ENCODE data around the gene PADI2. TPM values are rescaled to one million over a fixed set of nuclear protein-coding genes. Genes with fewer than 3 reads are reported as not detected.

Gene PADI2
- total and polyA plus RNA-seq, 2 donors (not counting 1 experiment from before 2014, with no cell fraction given): 0.25 to 14.2 TPM

DNA sequence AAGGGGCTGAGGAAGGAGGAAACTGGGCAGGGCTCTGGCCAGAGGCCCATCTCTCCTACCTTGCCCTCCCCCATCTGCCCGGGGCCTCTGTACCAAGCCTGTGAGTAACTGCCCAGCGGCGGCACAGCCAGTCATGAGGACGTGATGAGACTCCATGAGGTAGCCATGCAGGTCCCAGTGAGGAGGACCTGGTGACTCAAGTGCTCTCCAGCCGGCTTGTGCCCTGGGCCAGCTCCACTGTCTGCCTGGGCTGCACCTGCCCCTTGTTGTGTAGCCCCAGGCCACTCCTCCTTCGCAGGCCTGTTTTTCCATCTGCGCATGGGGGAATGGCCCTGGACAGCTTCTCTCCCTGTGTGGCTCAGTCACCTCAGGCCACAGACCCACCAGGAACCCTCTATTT, 43.7 kb upstream of the PADI2 start:
- H3K4me1 Mint-ChIP-seq: no peaks in the 10 kb centered on the region
- Histone ChIP-seq H4K20me1 (ENCODE audit: control insufficient read depth, insufficient read depth, low read length, poor library complexity, severe bottlenecking) (no peaks in the 10 kb centered on the region), H3K79me2 (ENCODE audit: control insufficient read depth, insufficient read depth, low read length) (no peaks in the 10 kb centered on the region), H3K4me3 (ENCODE audit: control extremely low read depth in 1 of 5, extremely low read depth in 1 of 5, insufficient read depth in 1 of 5, low read depth in 2 of 5, low read length in 4 of 5) (no peak overlapping the region), H3K36me3 (replicated peaks in 1 of 2; ENCODE audit: control extremely low read depth in 1 of 2, control insufficient read depth in 1 of 2, extremely low read depth in 1 of 2, insufficient read depth in 2 of 2, low read length in 1 of 2) (no peaks in the 10 kb centered on the region), H3K27me3 (replicated peaks in 1 of 4; ENCODE audit: control extremely low read depth in 1 of 4, control insufficient read depth in 3 of 4, insufficient read depth in 4 of 4, low read length in 3 of 4) (no peaks in the 10 kb centered on the region), H3K4me2 (replicated peaks; ENCODE audit: low read depth, low read length, poor library complexity, severe bottlenecking) (no peak overlapping the region), H2AFZ (ENCODE audit: insufficient read depth, low read depth, low read length, poor library complexity, severe bottlenecking) (no peak overlapping the region), H3K9ac (ENCODE audit: low read length) (no peak overlapping the region), H3K27ac (ENCODE audit: low read length in 2 of 2) (no peak overlapping the region), H3K4me1 (ENCODE audit: control insufficient read depth in 2 of 2, insufficient read depth in 2 of 2, low read length in 2 of 2) (no peaks in the 10 kb centered on the region), H3K9me3 (ENCODE audit: control extremely low read depth in 1 of 3, control insufficient read depth in 2 of 3, insufficient read depth in 1 of 3, low read length in 2 of 3) (no peaks in the 10 kb centered on the region)
- ATAC-seq (ENCODE audit: low read depth): no peak
- H3K27ac Mint-ChIP-seq: no peak overlapping the region
- H3K4me3 Mint-ChIP-seq: no peak overlapping the region
- ChIA-PET CTCF (no interaction called here), POLR2A (no interaction called here)
- 94% methylated on average over 7 of the region's 7 CpGs for WGBS (ENCODE audit: insufficient coverage)
- no peak for TF ChIP-seq EZH2 (IDR thresholded peaks at IDR 0.05; ENCODE audit: borderline replicate concordance, insufficient read depth, low read depth, low read length, poor library complexity, severe bottlenecking)
- TF ChIP-seq, protein P1, sequence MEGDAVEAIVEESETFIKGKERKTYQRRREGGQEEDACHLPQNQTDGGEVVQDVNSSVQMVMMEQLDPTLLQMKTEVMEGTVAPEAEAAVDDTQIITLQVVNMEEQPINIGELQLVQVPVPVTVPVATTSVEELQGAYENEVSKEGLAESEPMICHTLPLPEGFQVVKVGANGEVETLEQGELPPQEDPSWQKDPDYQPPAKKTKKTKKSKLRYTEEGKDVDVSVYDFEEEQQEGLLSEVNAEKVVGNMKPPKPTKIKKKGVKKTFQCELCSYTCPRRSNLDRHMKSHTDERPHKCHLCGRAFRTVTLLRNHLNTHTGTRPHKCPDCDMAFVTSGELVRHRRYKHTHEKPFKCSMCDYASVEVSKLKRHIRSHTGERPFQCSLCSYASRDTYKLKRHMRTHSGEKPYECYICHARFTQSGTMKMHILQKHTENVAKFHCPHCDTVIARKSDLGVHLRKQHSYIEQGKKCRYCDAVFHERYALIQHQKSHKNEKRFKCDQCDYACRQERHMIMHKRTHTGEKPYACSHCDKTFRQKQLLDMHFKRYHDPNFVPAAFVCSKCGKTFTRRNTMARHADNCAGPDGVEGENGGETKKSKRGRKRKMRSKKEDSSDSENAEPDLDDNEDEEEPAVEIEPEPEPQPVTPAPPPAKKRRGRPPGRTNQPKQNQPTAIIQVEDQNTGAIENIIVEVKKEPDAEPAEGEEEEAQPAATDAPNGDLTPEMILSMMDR (IDR thresholded peaks at IDR 0.05): no peak
- peaks cover 2% of the 10 kb centered on the region for H3K9me3 Mint-ChIP-seq (ENCODE audit: insufficient read depth)
- DNase-seq: no peak
- intact Hi-C loops (cut with micrococcal nuclease): no loop called here
- H3K27me3 Mint-ChIP-seq: peaks cover 5% of the 10 kb centered on the region

DNA sequence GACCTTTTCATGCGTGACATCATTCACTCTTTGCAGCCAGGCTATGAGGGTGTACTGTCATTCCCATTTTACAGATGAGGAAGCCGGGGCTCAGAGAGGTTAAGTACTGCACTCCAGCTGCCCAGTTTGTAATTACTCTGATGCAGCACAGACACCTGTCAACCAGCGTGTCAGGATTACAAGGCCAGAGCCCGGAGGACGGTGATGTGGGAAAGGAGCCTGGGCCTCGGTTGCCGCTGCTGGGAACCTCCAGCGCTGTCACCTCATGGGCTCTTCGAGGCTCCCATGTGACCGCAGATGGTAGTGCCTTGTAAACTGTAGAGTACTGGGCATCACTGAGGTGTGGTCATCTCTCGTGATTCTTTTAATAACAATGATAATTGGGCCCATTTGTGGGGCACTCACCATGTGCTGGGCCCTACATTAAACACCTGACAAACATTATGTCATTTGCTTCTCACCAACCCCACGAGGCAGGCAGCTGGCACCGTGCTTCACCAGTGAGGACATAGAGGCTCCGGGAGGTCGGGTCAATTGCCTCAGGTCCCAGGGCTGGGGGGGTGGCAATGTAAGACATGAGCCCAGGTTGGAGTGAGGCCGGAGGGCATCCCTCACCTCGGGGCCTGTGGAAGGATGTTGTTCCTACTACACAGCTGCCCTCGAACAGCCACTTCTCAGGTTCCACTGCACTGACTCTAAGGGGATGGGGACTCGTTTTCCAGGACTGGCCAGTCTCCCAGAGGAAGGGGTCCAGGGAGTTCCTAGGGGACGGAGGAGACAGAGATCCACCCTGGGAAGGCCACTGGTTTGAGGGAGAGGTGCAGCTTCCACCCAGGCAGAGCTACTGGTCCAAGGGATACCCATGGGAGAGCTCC, 42.9 kb upstream of the PADI2 start:
- Histone ChIP-seq H3K4me1 (ENCODE audit: control insufficient read depth in 2 of 2, insufficient read depth in 2 of 2, low read length in 2 of 2) (no peaks in the 10 kb centered on the region), H3K4me2 (replicated peaks; ENCODE audit: low read depth, low read length, poor library complexity, severe bottlenecking) (no peak overlapping the region), H4K20me1 (ENCODE audit: control insufficient read depth, insufficient read depth, low read length, poor library complexity, severe bottlenecking) (no peaks in the 10 kb centered on the region), H3K9ac (ENCODE audit: low read length) (no peak overlapping the region), H3K9me3 (ENCODE audit: control extremely low read depth in 1 of 3, control insufficient read depth in 2 of 3, insufficient read depth in 1 of 3, low read length in 2 of 3) (peaks cover 0 to 3% (median 0%) of the 10 kb centered on the region in 3 donors), H3K27ac (ENCODE audit: low read length in 2 of 2) (no peak overlapping the region), H3K4me3 (ENCODE audit: control extremely low read depth in 1 of 5, extremely low read depth in 1 of 5, insufficient read depth in 1 of 5, low read depth in 2 of 5, low read length in 4 of 5) (no peak overlapping the region), H3K27me3 (replicated peaks in 1 of 4; ENCODE audit: control extremely low read depth in 1 of 4, control insufficient read depth in 3 of 4, insufficient read depth in 4 of 4, low read length in 3 of 4) (no peaks in the 10 kb centered on the region), H2AFZ (ENCODE audit: insufficient read depth, low read depth, low read length, poor library complexity, severe bottlenecking) (no peak overlapping the region), H3K36me3 (replicated peaks in 1 of 2; ENCODE audit: control extremely low read depth in 1 of 2, control insufficient read depth in 1 of 2, extremely low read depth in 1 of 2, insufficient read depth in 2 of 2, low read length in 1 of 2) (no peaks in the 10 kb centered on the region), H3K79me2 (ENCODE audit: control insufficient read depth, insufficient read depth, low read length) (no peaks in the 10 kb centered on the region)
- CTCF ChIA-PET: no interaction called here
- Mint-ChIP-seq H3K4me1 (no peaks in the 10 kb centered on the region), H3K27ac (no peak overlapping the region), H3K9me3 (ENCODE audit: insufficient read depth) (peaks cover 2% of the 10 kb centered on the region), H3K27me3 (peaks cover 5% of the 10 kb centered on the region), H3K4me3 (no peak overlapping the region)
- no peak for DNase-seq
- POLR2A ChIA-PET: no interaction called here
- intact Hi-C loops (cut with micrococcal nuclease): no loop called here
- WGBS (ENCODE audit: insufficient coverage): 95% methylated on average over 16 of the region's 20 CpGs
- TF ChIP-seq, protein P1 (IDR thresholded peaks at IDR 0.05): no peak
- no peak for TF ChIP-seq EZH2 (IDR thresholded peaks at IDR 0.05; ENCODE audit: borderline replicate concordance, insufficient read depth, low read depth, low read length, poor library complexity, severe bottlenecking)
- ATAC-seq (ENCODE audit: low read depth): no peak

All from B cell (primary cell).